NB4 (cell line): Measurements from ENCODE around the gene ENTPD6.

Experiments used
- MAX ChIP-seq: IDR thresholded peaks from 2 replicates; pipeline ENCODE4 v1.6.1; 2011; ENCODE audit warnings: low read depth, low read length
- MYC ChIP-seq: IDR thresholded peaks from 2 replicates; pipeline ENCODE4 v1.6.1; 2011; ENCODE audit warnings: low read depth, low read length
- POLR2A ChIP-seq: IDR thresholded peaks from 2 replicates; pipeline ENCODE4 v1.6.1; 2011; ENCODE audit warnings: mild to moderate bottlenecking; ENCODE audit not compliant: insufficient read length; ENCODE audit errors: extremely low read depth
- TF ChIP-seq, protein P1 (sequence below): IDR thresholded peaks from one replicate; pipeline ENCODE4 v1.5.1; 2012; ENCODE audit warnings: low read depth, low read length

DNA sequence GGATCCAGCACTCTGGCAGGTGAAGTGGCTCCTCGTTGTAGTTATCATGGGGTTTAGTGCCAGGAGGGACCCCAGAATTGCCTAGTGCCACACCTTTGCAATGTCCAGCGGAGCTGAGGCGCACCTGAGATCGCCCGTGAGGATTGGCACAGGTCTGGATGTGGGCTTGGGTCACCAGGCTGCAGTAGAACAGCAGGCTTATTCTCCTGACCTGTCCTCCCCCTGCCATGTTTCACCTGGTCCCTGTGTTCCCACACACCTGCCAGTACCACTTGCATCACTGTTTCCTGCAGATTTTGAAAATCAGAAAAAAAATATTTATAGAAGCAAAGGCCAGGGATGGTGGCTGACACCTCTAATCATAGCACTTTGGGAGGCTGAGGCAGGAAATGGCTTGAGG, 16.7 kb downstream of the ENTPD6 start:
- TF ChIP-seq POLR2A (no peak), MAX (no peak), MYC (no peak)
- TF ChIP-seq, protein P1, sequence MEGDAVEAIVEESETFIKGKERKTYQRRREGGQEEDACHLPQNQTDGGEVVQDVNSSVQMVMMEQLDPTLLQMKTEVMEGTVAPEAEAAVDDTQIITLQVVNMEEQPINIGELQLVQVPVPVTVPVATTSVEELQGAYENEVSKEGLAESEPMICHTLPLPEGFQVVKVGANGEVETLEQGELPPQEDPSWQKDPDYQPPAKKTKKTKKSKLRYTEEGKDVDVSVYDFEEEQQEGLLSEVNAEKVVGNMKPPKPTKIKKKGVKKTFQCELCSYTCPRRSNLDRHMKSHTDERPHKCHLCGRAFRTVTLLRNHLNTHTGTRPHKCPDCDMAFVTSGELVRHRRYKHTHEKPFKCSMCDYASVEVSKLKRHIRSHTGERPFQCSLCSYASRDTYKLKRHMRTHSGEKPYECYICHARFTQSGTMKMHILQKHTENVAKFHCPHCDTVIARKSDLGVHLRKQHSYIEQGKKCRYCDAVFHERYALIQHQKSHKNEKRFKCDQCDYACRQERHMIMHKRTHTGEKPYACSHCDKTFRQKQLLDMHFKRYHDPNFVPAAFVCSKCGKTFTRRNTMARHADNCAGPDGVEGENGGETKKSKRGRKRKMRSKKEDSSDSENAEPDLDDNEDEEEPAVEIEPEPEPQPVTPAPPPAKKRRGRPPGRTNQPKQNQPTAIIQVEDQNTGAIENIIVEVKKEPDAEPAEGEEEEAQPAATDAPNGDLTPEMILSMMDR = no peak
